ENCODE data around the gene OVCA2.

- TF ChIP-seq CTCF (IDR thresholded peaks at IDR 0.05; ENCODE audit: poor library complexity) = peak; percentile 2
- no peak for TF ChIP-seq EZH2phosphoT487 (IDR thresholded peaks at IDR 0.05; ENCODE audit: low read depth, severe bottlenecking, unreplicated experiment)
Observed at GRCh38 chr17:2083613-2084035, 41.8 kb downstream of the OVCA2 start.

Data from hepatocyte (in vitro differentiated cells).